Activated naive CD8-positive, alpha-beta T cell (primary cell): ENCODE measurements around the gene BSN.

Experiments used
- H3K27ac Mint-ChIP-seq: one replicate; pipeline ENCODE4 v1.8.0; 2021; ENCODE audit warnings: mixed read lengths
- H3K27me3 Mint-ChIP-seq: one replicate; pipeline ENCODE4 v1.8.0; 2021; ENCODE audit warnings: mixed read lengths
- H3K36me3 Mint-ChIP-seq: one replicate; pipeline ENCODE4 v1.8.0; 2021; ENCODE audit warnings: mixed read lengths
- H3K4me1 Mint-ChIP-seq: one replicate; pipeline ENCODE4 v1.8.0; 2021; ENCODE audit warnings: low read depth, mixed read lengths
- H3K4me3 Mint-ChIP-seq: one replicate; pipeline ENCODE4 v1.8.0; 2021; ENCODE audit warnings: mild to moderate bottlenecking, mixed read lengths
- H3K9me3 Mint-ChIP-seq: one replicate; pipeline ENCODE4 v1.8.0; 2021; ENCODE audit warnings: low read depth, mixed read lengths

Gene BSN

GRCh38 chr3:49607105-49607591 lies 52.9 kb downstream of the BSN start:
- Mint-ChIP-seq H3K27ac (no peak overlapping the region), H3K9me3 (no peaks in the 10 kb centered on the region), H3K4me1 (peaks cover 19% of the 10 kb centered on the region), H3K27me3 (no peaks in the 10 kb centered on the region), H3K4me3 (no peak overlapping the region), H3K36me3 (no peaks in the 10 kb centered on the region)

- peaks cover 16% of the 10 kb centered on the region for H3K4me1 Mint-ChIP-seq
- no peak overlapping the region for H3K27ac Mint-ChIP-seq
- H3K9me3 Mint-ChIP-seq = no peaks in the 10 kb centered on the region
- no peak overlapping the region for H3K4me3 Mint-ChIP-seq
- no peaks in the 10 kb centered on the region for H3K27me3 Mint-ChIP-seq
- H3K36me3 Mint-ChIP-seq = no peaks in the 10 kb centered on the region
Observed at GRCh38 chr3:49607796-49608195, 53.5 kb downstream of the BSN start.

GRCh38 chr3:49609314-49609713 lies 55.0 kb downstream of the BSN start:
- H3K27ac Mint-ChIP-seq = no peak overlapping the region
- peaks cover 1% of the 10 kb centered on the region for H3K4me1 Mint-ChIP-seq
- no peaks in the 10 kb centered on the region for H3K36me3 Mint-ChIP-seq
- H3K4me3 Mint-ChIP-seq = no peak overlapping the region
- no peaks in the 10 kb centered on the region for H3K27me3 Mint-ChIP-seq
- no peaks in the 10 kb centered on the region for H3K9me3 Mint-ChIP-seq

- no peak overlapping the region for H3K4me3 Mint-ChIP-seq
- H3K36me3 Mint-ChIP-seq = no peaks in the 10 kb centered on the region
- H3K9me3 Mint-ChIP-seq = no peaks in the 10 kb centered on the region
- no peaks in the 10 kb centered on the region for H3K4me1 Mint-ChIP-seq
- no peak overlapping the region for H3K27ac Mint-ChIP-seq
- H3K27me3 Mint-ChIP-seq = no peaks in the 10 kb centered on the region
Observed at GRCh38 chr3:49609815-49610214, 55.5 kb downstream of the BSN start.

GRCh38 chr3:49610666-49611280 lies 56.5 kb downstream of the BSN start:
- no peak overlapping the region for H3K27ac Mint-ChIP-seq
- H3K9me3 Mint-ChIP-seq = no peaks in the 10 kb centered on the region
- H3K4me1 Mint-ChIP-seq = no peaks in the 10 kb centered on the region
- H3K27me3 Mint-ChIP-seq = no peaks in the 10 kb centered on the region
- H3K36me3 Mint-ChIP-seq = no peaks in the 10 kb centered on the region
- H3K4me3 Mint-ChIP-seq = no peak overlapping the region

GRCh38 chr3:49611291-49611690 lies 57.0 kb downstream of the BSN start:
- Mint-ChIP-seq H3K9me3 (no peaks in the 10 kb centered on the region), H3K4me3 (no peak overlapping the region), H3K4me1 (no peaks in the 10 kb centered on the region), H3K27me3 (no peaks in the 10 kb centered on the region), H3K27ac (no peak overlapping the region), H3K36me3 (no peaks in the 10 kb centered on the region)

- H3K36me3 Mint-ChIP-seq = no peaks in the 10 kb centered on the region
- no peak overlapping the region for H3K4me3 Mint-ChIP-seq
- no peak overlapping the region for H3K27ac Mint-ChIP-seq
- H3K4me1 Mint-ChIP-seq = no peaks in the 10 kb centered on the region
- no peaks in the 10 kb centered on the region for H3K9me3 Mint-ChIP-seq
- no peaks in the 10 kb centered on the region for H3K27me3 Mint-ChIP-seq
Observed at GRCh38 chr3:49611719-49612118, 57.4 kb downstream of the BSN start.

- Mint-ChIP-seq H3K4me3 (no peak overlapping the region), H3K4me1 (no peaks in the 10 kb centered on the region), H3K36me3 (no peaks in the 10 kb centered on the region), H3K9me3 (no peaks in the 10 kb centered on the region), H3K27me3 (no peaks in the 10 kb centered on the region), H3K27ac (no peak overlapping the region)
Observed at GRCh38 chr3:49614936-49615335, 60.7 kb downstream of the BSN start.

- Mint-ChIP-seq H3K4me3 (no peak overlapping the region), H3K27ac (no peak overlapping the region), H3K27me3 (no peaks in the 10 kb centered on the region)
Observed at GRCh38 chr3:49616061-49616460, 61.8 kb downstream of the BSN start.

GRCh38 chr3:49616491-49616941 lies 62.2 kb downstream of the BSN start:
- no peak overlapping the region for H3K4me3 Mint-ChIP-seq
- H3K4me1 Mint-ChIP-seq = no peaks in the 10 kb centered on the region
- no peaks in the 10 kb centered on the region for H3K36me3 Mint-ChIP-seq
- H3K9me3 Mint-ChIP-seq = no peaks in the 10 kb centered on the region
- H3K27ac Mint-ChIP-seq = no peak overlapping the region
- H3K27me3 Mint-ChIP-seq = no peaks in the 10 kb centered on the region

More at GRCh38 chr3:49616061-49616460, 61.8 kb downstream of the BSN start:
- Mint-ChIP-seq H3K9me3 (no peaks in the 10 kb centered on the region), H3K36me3 (no peaks in the 10 kb centered on the region), H3K4me1 (no peaks in the 10 kb centered on the region)

- Mint-ChIP-seq H3K36me3 (no peaks in the 10 kb centered on the region), H3K27me3 (no peaks in the 10 kb centered on the region), H3K27ac (no peak overlapping the region), H3K4me3 (no peak overlapping the region), H3K9me3 (no peaks in the 10 kb centered on the region), H3K4me1 (no peaks in the 10 kb centered on the region)
Observed at GRCh38 chr3:49617390-49618013, 63.2 kb downstream of the BSN start.

- Mint-ChIP-seq H3K4me3 (no peak overlapping the region), H3K4me1 (no peaks in the 10 kb centered on the region)
Observed at GRCh38 chr3:49618412-49618811, 64.1 kb downstream of the BSN start.

GRCh38 chr3:49619649-49620048 lies 65.4 kb downstream of the BSN start:
- no peak overlapping the region for H3K27ac Mint-ChIP-seq
- no peaks in the 10 kb centered on the region for H3K27me3 Mint-ChIP-seq
- no peaks in the 10 kb centered on the region for H3K4me1 Mint-ChIP-seq
- no peaks in the 10 kb centered on the region for H3K36me3 Mint-ChIP-seq
- H3K4me3 Mint-ChIP-seq = no peak overlapping the region
- no peaks in the 10 kb centered on the region for H3K9me3 Mint-ChIP-seq

More at GRCh38 chr3:49618412-49618811, 64.1 kb downstream of the BSN start:
- H3K27ac Mint-ChIP-seq = no peak overlapping the region
- no peaks in the 10 kb centered on the region for H3K36me3 Mint-ChIP-seq
- H3K9me3 Mint-ChIP-seq = no peaks in the 10 kb centered on the region
- H3K27me3 Mint-ChIP-seq = no peaks in the 10 kb centered on the region

- H3K36me3 Mint-ChIP-seq = peaks cover 2% of the 10 kb centered on the region
Observed at GRCh38 chr3:49620728-49621127, 66.5 kb downstream of the BSN start.

GRCh38 chr3:49623071-49623470 lies 68.8 kb downstream of the BSN start:
- Mint-ChIP-seq H3K27me3 (no peaks in the 10 kb centered on the region), H3K36me3 (peaks cover 6% of the 10 kb centered on the region), H3K9me3 (no peaks in the 10 kb centered on the region), H3K4me3 (no peak overlapping the region), H3K4me1 (peaks cover 4% of the 10 kb centered on the region), H3K27ac (no peak overlapping the region)

More at GRCh38 chr3:49620728-49621127, 66.5 kb downstream of the BSN start:
- H3K27me3 Mint-ChIP-seq = no peaks in the 10 kb centered on the region
- no peaks in the 10 kb centered on the region for H3K4me1 Mint-ChIP-seq
- H3K27ac Mint-ChIP-seq = no peak overlapping the region
- H3K4me3 Mint-ChIP-seq = no peak overlapping the region
- no peaks in the 10 kb centered on the region for H3K9me3 Mint-ChIP-seq

GRCh38 chr3:49625071-49625470 lies 70.8 kb downstream of the BSN start:
- H3K4me1 Mint-ChIP-seq = peaks cover 4% of the 10 kb centered on the region

More at GRCh38 chr3:49625071-49625470, 70.8 kb downstream of the BSN start:
- H3K4me3 Mint-ChIP-seq = no peak overlapping the region
- H3K27me3 Mint-ChIP-seq = no peaks in the 10 kb centered on the region
- H3K27ac Mint-ChIP-seq = no peak overlapping the region
- peaks cover 6% of the 10 kb centered on the region for H3K36me3 Mint-ChIP-seq
- no peaks in the 10 kb centered on the region for H3K9me3 Mint-ChIP-seq
